Right cardiac atrium (tissue), 5 donors: ENCODE measurements around the gene LPCAT1. TPM values are rescaled to one million over a fixed set of nuclear protein-coding genes. Genes with fewer than 3 reads are reported as not detected.
"Not testable (repeated sequence)": the region's sequence is repeated elsewhere in the genome, so short reads cannot be mapped to it uniquely, and the experiment has no call there.

Experiments
- ATAC-seq, 2 donors: fragments of 200-7000 bp; cut with Tn5 transposase; one replicate each; pipeline versions ENCODE4 v1.8.0 to v1.9.1; 2020; ENCODE audit warnings: moderate library complexity in 2 of 2, mild to moderate bottlenecking in 1 of 2
- DNase-seq, 3 donors: peaks; one replicate each; pipeline ENCODE4 v3.0.0-alpha.2; 2020
- H3K27ac ChIP-seq: one replicate; pipeline ENCODE4 v1.5.1; 2013; ENCODE audit warnings: mild to moderate bottlenecking, low read length, control low read depth, moderate library complexity
- H3K27me3 ChIP-seq: one replicate; pipeline ENCODE4 v1.6.1; 2013; ENCODE audit not compliant: control insufficient read depth, insufficient read depth
- H3K4me1 ChIP-seq: one replicate; pipeline ENCODE4 v1.6.1; 2013; ENCODE audit warnings: low read length; ENCODE audit not compliant: control insufficient read depth, insufficient read depth
- H3K4me3 ChIP-seq: one replicate; pipeline ENCODE4 v1.5.1; 2013; ENCODE audit warnings: low read length, control low read depth
- H3K9me3 ChIP-seq: one replicate; pipeline ENCODE4 v1.6.1; 2013; ENCODE audit warnings: low read length; ENCODE audit not compliant: control insufficient read depth
- WGBS: extraction: QIAGEN DNeasy Blood & Tissue Kit; methylation state at CpG from one replicate; pipeline ENCODE4 v1.1.7; 2013; 5-methylcytosine and 5-hydroxymethylcytosine counted together
- intact Hi-C, 4 donors: fragments of 100-400 bp; cut with DNase I; formaldehyde crosslinking; loops; one replicate each; pipeline versions ENCODE4 v1.11.0 to v1.14.0; 2022 to 2023
- polyA plus RNA-seq: library from polyadenylated mRNA; stranded (reverse); fragments of 200-250 nt; gene quantifications from one replicate; pipeline ENCODE4 v1.2.3, GENCODE V29; 2013
- total RNA-seq, 4 donors: library from RNA; stranded (reverse); fragmentation: NEBNext Ultra II Directional; extraction: Animal tissue kit (Norgen Biotek cat#: 25700); gene quantifications; one replicate each; pipeline ENCODE4 v1.2.1, GENCODE V29; 2021
- donor health status: healthy with polysubstance abuse.
- donor health status: DM: no; HTN: yes; CAD: no.
- donor health status: DM: no; HTN: no; CAD: no.
- donor health status: DM: no; HTN: yes; CAD: no; lungs with severe emphysema.
- donor health status: DM: yes; HTN: yes; CAD: no.

The LPCAT1 gene
- total and polyA plus RNA-seq, 5 donors = 11.0 to 19.7 (median 15.6) TPM

DNA sequence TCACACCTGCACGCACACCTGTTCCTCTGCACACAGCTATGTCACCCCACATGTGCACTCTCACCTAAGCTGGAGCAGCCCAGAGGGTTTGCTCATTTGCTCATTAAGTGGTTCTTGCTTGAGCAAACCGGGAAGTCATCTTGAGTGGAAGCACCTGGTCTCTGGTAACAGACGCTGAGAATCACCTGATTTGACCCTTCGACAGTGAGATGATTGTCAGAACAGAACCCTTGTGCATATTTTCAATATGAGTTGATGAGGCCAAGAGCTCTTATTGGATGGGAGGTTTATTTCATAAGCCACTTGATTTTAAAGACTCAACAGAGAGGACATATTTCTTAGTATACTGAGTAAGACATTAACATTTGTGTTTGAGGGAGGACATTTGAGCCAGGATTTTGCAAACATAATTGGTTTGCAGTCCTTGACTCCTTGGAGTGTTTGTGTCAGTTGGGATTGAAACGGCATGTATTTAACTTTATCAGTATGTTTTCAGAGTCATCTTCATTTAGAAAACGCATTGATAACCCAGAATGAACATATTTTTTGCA lies 22.1 kb upstream of the LPCAT1 start:
- 71% methylated on average over 6 of the region's 6 CpGs for WGBS
- no peak overlapping the region for H3K27ac ChIP-seq
- no peaks in the 10 kb centered on the region for H3K4me1 ChIP-seq
- no peaks in the 10 kb centered on the region for H3K27me3 ChIP-seq
- no peak for ATAC-seq
- intact Hi-C loops = no loop called here
- H3K9me3 ChIP-seq = no peaks in the 10 kb centered on the region
- no peak overlapping the region for H3K4me3 ChIP-seq
- DNase-seq = no peak

DNA sequence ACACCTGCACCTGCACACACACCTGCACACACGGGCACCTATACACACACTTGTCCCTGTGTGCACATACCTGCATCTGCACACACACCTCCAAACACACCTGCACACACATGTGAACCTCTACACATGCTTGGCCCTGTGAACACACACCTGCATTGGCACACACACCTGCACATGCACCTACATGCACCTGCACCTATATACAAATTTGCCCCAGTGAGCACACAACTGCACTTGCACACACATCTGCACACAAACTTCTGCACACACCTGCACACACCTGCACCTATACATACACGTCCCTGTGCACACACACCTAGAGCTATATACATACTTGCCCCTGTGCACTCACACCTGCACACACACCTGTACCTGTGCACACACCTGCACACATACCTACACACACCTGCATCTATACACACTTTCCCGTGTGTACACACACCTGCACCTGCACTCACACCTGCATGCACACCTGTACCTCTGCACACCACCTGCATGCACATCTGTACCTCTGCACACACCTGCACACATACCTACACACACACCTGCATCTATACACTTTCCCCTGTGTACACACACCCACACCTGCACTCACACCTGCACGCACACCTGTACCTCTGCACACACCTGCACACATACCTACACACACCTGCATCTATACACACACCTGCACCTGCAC lies 21.5 kb upstream of the LPCAT1 start:
- Histone ChIP-seq H3K27me3 (no peaks in the 10 kb centered on the region), H3K27ac (no peak overlapping the region), H3K4me1 (no peaks in the 10 kb centered on the region), H3K4me3 (no peak overlapping the region), H3K9me3 (no peaks in the 10 kb centered on the region)
- intact Hi-C loops = no loop called here
- whole genome bisulfite sequencing = 84% methylated on average over 4 of the region's 4 CpGs
- ATAC-seq (no peak), DNase-seq (peak in 1 of 3 donors; percentile 15)

DNA sequence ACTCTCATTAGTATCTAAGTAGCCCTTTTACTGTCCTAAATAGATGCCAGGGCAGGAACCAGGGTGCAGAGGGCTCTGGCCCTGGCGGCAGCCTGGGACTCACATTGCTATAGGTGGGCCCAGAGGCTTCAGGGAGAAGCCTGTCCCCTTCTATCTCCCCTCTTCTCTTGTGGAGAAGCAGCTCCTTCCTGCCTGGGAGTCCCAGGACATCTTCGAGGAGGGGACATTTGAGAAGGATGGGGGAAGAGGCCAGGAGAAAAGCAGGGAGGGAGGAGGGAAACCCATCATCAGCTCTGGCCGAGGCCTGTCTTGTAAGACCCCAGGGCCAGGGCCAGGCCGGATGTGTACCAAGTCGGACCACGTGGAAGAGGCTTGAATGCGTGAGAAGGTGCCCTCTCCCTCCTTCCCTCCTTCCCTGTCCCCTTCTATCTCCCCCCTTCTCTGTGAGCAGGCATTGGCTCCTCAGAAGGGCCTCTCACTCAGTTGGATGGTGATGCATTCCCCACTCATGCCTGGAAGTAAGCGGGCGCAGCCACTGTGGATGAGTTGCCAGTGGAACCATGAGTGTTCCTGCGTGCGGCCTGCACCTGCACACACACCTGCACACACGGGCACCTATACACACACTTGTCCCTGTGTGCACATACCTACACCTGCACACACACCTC lies 20.7 kb upstream of the LPCAT1 start:
- H3K9me3 ChIP-seq = no peaks in the 10 kb centered on the region
- WGBS = 82% methylated on average over 12 of the region's 12 CpGs
- ATAC-seq = no peak
- H3K4me3 ChIP-seq = no peak overlapping the region
- intact Hi-C loops = loop anchor here in 1 of 4 donors (5.0 kb wide), 1 partner anchor 177 kb away; no protein-coding TSS in a partner anchor
- no peaks in the 10 kb centered on the region for H3K4me1 ChIP-seq
- no peaks in the 10 kb centered on the region for H3K27me3 ChIP-seq
- DNase-seq = peak in 1 of 3 donors; percentile 14
- no peak overlapping the region for H3K27ac ChIP-seq

- H3K27me3 ChIP-seq = no peaks in the 10 kb centered on the region
- no peak overlapping the region for H3K27ac ChIP-seq
- ATAC-seq = no peak
- no peaks in the 10 kb centered on the region for H3K4me1 ChIP-seq
- intact Hi-C loops = loop anchor here in 1 of 4 donors (5.0 kb wide), 1 partner anchor 176 kb away; no protein-coding TSS in a partner anchor
- peak in 1 of 3 donors; percentile 28 for DNase-seq
- 86% methylated on average over 8 of the region's 8 CpGs for WGBS
- no peaks in the 10 kb centered on the region for H3K9me3 ChIP-seq
- H3K4me3 ChIP-seq = no peak overlapping the region
Measured at GRCh38 chr5:1543398-1544293, 19.9 kb upstream of the LPCAT1 start.

DNA sequence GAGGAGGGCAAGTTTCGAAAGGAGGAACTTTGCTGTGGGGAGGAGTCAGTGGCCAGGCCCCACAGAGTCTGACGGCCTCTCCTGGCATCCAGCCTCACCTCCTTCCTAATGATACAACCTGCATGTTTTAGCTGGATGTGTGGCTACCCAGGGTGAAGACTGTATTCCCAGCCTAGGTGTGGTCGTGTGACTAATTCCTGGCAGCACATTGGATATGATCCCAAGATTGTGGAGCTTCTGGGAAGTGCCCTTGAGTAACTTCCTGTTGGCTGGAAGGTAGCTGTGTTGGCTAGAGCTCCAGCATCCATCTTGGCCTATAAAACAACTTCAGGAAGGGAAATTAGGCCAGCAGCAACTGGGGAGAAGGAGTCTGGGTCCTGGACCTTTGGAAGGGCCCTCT lies 19.0 kb upstream of the LPCAT1 start:
- DNase-seq (peak; percentile 71 to 81 (median 80)), ATAC-seq (peak; percentile 82 to 95)
- Histone ChIP-seq H3K9me3 (no peaks in the 10 kb centered on the region), H3K27ac (no peak overlapping the region), H3K27me3 (no peaks in the 10 kb centered on the region), H3K4me3 (no peak overlapping the region), H3K4me1 (no peaks in the 10 kb centered on the region)
- 50% methylated on average over 3 of the region's 3 CpGs for WGBS
- intact Hi-C loops = loop anchor here in 1 of 4 donors (5.0 kb wide), 1 partner anchor 175 kb away; no protein-coding TSS in a partner anchor

DNA sequence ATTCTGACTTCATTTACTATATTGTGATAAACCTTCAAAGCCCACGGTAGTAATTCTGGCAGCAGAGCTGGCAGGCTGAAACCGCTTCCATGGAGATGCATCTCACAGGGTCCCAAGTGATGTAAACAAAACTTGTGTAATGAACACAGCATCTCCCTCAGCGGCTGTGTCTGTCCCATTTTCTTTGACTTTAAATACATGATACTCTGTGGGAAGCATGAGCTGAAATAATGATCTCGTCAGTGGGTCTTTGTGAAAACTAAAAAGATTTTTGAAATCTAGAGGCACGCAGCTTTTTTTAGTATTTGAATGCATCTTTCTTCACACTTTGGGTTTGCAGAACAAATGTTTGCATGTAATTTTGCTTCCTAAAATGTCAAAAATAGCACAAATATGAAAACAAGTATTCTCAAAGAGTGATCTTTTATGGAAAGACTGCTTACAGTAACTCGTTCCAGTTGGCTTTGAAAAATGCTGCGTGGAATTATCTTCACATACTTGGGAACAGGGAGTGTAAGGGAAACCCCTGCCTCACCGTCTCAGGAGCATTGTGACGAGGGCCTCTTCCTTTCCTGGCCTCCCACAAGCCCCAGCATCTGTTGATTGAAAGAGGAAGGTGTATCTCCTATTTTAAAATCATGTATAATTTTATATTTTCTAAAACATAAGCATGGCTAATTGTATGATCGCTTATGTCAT lies 18.1 kb upstream of the LPCAT1 start:
- intact Hi-C loops = loop anchor here in 1 of 4 donors (5.0 kb wide), 1 partner anchor 175 kb away; no protein-coding TSS in a partner anchor
- no peaks in the 10 kb centered on the region for H3K27me3 ChIP-seq
- no peaks in the 10 kb centered on the region for H3K9me3 ChIP-seq
- H3K4me3 ChIP-seq = no peak overlapping the region
- DNase-seq = peak in 1 of 3 donors; percentile 21
- 40% methylated on average over 10 of the region's 10 CpGs for WGBS
- peak overlapping the region; percentile 31 for H3K27ac ChIP-seq
- no peak for ATAC-seq
- no peaks in the 10 kb centered on the region for H3K4me1 ChIP-seq

- Histone ChIP-seq H3K4me1 (no peaks in the 10 kb centered on the region), H3K27me3 (no peaks in the 10 kb centered on the region), H3K27ac (no peak overlapping the region), H3K4me3 (no peak overlapping the region), H3K9me3 (no peaks in the 10 kb centered on the region)
- WGBS = 88% methylated on average over 11 of the region's 11 CpGs
- intact Hi-C loops = loop anchor here in 1 of 4 donors (5.0 kb wide), 1 partner anchor 174 kb away; no protein-coding TSS in a partner anchor
- ATAC-seq (no peak), DNase-seq (peak in 1 of 3 donors; percentile 8)
Measured at GRCh38 chr5:1540831-1541701, 17.3 kb upstream of the LPCAT1 start.

- H3K4me1 ChIP-seq = no peaks in the 10 kb centered on the region
- ATAC-seq (no peak), DNase-seq (peak in 1 of 3 donors; percentile 23)
- intact Hi-C loops = loop anchor here in 1 of 4 donors (5.0 kb wide), 1 partner anchor 173 kb away; no protein-coding TSS in a partner anchor
- H3K27me3 ChIP-seq = no peaks in the 10 kb centered on the region
- no peak overlapping the region for H3K4me3 ChIP-seq
- H3K27ac ChIP-seq = no peak overlapping the region
- 97% methylated on average over 3 of the region's 3 CpGs for WGBS
- no peaks in the 10 kb centered on the region for H3K9me3 ChIP-seq
Measured at GRCh38 chr5:1540166-1540565, 16.4 kb upstream of the LPCAT1 start.

DNA sequence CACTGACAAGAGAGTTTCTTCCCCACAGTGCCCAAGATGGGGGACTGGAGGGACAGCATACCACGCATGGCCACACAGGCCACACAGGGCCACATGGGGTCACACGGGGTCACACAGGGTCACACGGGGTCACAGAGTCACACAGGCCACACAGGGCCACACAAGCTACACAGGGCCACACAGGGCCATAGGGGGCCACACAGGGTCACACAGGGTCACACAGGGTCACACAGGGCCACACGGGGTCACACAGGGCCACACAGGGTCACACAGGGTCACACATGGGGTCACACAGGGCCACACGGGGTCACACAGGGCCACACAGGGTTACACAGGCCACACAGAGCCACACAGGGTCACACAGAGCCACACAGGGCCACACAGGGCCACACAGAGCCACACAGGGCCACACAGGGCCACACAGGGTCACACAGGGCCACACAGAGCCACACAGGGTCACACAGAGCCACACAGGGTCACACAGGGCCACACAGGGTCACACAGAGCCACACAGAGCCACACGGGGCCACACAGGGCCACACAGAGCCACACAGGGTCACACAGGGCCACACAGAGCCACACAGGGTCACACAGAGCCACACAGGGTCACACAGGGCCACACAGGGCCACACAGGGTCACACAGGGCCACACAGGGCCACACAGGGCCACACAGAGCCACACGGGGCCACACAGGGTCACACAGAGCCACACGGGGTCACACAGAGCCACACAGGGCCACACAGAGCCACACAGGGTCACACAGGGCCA lies 15.8 kb upstream of the LPCAT1 start:
- H3K4me3 ChIP-seq, H3K27me3 ChIP-seq, H3K27ac ChIP-seq, H3K4me1 ChIP-seq, ATAC-seq, H3K9me3 ChIP-seq: not testable (repeated sequence)
- peak in 1 of 3 donors; percentile 43 for DNase-seq
- intact Hi-C loops = loop anchor here in 1 of 4 donors (5.0 kb wide), 1 partner anchor 172 kb away; no protein-coding TSS in a partner anchor
- 77% methylated on average over 8 of the region's 8 CpGs for WGBS
